Lower leg skin (tissue), 3 donors: Measurements from ENCODE around the gene ACAD9.

Source experiments
- POLR2A ChIP-seq, 2 donors: fragments of 450-650 bp; IDR thresholded peaks; one replicate each; pipeline ENCODE4 v1.6.1; 2016 to 2017; ENCODE audit warnings: antibody characterized with exemption in 2 of 2, mild to moderate bottlenecking in 1 of 2, moderate library complexity in 1 of 2
- TF ChIP-seq, protein P1 (sequence below), 3 donors: fragments of 450-650 bp; IDR thresholded peaks; one replicate each; pipeline ENCODE4 v1.5.1; 2016; ENCODE audit warnings: antibody characterized with exemption in 3 of 3, mild to moderate bottlenecking in 3 of 3, moderate library complexity in 2 of 3

DNA sequence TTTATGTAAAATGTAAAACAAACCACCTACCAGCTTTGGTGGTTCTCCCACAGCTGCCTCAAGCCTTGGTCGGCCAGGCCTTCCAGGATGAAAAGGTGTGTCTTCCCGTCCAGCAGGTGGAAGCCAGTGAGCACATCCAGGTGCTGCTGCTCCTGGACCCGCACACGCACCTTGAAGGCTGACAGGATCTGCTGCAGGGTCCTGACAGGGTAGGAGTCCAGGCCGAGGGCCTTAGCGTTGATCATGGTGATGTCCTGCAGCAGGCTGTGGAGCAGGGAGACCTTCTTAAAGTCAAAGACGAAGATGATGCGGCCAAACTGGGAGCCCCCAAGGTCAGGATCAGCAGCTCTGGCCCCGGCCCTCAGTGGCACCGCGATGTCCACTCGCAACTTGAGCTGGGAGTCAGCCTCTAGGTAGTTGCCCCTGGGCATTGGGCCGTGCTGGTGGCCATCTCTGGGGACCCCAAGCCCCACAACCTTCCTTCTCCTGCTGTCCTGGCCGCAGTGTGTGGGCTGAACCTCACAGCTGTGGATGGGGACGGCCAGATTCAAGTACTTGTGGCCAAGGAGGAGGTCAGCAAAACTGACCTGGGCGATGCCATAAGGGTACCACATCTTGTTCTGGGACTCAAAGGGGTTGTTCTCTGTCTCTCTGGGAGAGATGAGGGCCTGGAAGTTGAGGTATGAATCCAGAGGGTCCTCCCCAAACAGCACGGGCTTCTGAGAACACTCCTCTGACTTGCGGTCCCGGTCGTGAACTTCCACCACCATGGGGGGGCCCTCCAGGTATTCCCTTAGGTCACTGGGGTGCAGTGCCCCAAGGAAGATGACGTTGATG is 65.8 kb downstream of the ACAD9 start:
- TF ChIP-seq POLR2A (IDR thresholded peaks at IDR 0.05), result no peak
- TF ChIP-seq, protein P1, sequence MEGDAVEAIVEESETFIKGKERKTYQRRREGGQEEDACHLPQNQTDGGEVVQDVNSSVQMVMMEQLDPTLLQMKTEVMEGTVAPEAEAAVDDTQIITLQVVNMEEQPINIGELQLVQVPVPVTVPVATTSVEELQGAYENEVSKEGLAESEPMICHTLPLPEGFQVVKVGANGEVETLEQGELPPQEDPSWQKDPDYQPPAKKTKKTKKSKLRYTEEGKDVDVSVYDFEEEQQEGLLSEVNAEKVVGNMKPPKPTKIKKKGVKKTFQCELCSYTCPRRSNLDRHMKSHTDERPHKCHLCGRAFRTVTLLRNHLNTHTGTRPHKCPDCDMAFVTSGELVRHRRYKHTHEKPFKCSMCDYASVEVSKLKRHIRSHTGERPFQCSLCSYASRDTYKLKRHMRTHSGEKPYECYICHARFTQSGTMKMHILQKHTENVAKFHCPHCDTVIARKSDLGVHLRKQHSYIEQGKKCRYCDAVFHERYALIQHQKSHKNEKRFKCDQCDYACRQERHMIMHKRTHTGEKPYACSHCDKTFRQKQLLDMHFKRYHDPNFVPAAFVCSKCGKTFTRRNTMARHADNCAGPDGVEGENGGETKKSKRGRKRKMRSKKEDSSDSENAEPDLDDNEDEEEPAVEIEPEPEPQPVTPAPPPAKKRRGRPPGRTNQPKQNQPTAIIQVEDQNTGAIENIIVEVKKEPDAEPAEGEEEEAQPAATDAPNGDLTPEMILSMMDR (IDR thresholded peaks at IDR 0.05), result no peak
